Activated naive CD4-positive, alpha-beta T cell treated with anti-CD3 and anti-CD28 coated beads, Interleukin-2, amount 50 U/mL, for 16 hours (primary cell): ENCODE data around the gene SLC23A2.
A peak's percentile ranks its signal among the peaks of the same experiment; 100 is the strongest.

Experiments
- DNase-seq: peaks from one replicate; pipeline ENCODE4 v3.0.0-alpha.2; 2020

SLC23A2 gene

GRCh38 chr20:4837760-4838159 is 163.6 kb downstream of the SLC23A2 start:
- DNase-seq: no peak

DNA sequence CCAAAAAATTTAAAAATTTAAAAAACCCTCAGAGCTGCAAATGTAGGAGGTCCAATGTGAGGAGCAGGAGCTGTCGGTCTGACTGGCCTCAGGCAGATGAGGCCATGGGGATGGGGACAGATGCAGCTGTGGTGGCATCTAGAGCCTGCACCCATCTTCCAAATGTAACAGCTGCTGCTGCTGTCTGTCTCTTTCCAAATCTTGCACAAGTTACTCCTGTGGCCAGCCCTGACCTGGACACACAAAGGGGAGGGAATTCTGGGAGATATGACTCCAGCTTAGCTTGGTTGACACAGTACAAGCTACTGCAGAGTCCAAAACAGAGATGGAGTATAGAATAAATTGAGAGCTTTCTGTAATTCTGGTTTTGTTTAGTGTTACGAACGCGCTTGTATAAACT is 164.4 kb downstream of the SLC23A2 start:
- DNase-seq: no peak

DNA sequence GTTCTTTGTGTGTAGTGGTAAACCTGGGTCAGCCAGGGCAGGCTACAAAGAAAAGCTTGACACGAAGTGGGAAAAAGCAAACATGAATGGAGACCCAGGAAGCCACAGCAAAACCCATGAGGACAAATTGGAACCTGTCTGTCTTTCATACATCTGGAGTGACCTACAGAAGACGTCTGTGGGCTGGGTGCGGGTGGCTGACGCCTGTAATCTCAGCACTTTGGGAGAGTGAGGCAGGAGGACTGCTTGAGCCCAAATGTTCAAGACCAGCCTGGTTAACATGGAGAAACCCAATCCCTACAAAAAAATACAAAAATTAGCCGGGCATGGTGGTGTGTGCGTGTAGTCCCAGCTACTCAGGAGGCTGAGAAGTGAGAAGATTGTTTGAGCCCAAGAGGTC is 164.8 kb downstream of the SLC23A2 start:
- no peak for DNase-seq

GRCh38 chr20:4835244-4836177 is 165.8 kb downstream of the SLC23A2 start:
- no peak for DNase-seq

GRCh38 chr20:4833074-4833728 is 168.1 kb downstream of the SLC23A2 start:
- no peak for DNase-seq

- no peak for DNase-seq
Measured at GRCh38 chr20:4832469-4832868, 168.8 kb downstream of the SLC23A2 start.

DNA sequence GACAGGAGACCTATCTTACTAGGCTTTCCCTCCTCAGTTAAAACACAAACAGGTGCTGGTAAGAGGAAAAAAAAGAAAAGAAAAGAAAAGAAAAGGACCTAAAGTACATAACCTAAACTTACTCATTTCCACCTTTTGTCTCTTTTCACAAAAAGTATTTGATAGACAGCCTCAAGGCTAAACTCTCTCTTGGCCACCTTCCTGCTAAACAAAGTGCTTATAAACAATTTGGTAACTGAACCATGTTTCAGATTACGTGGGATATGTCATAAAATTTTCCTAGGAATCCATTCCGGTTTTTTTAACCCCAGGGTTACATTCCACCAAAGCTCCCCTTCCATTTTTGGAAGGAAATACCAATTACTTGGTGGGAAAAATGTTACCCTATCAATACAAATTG is 170.6 kb downstream of the SLC23A2 start:
- no peak for DNase-seq

DNA sequence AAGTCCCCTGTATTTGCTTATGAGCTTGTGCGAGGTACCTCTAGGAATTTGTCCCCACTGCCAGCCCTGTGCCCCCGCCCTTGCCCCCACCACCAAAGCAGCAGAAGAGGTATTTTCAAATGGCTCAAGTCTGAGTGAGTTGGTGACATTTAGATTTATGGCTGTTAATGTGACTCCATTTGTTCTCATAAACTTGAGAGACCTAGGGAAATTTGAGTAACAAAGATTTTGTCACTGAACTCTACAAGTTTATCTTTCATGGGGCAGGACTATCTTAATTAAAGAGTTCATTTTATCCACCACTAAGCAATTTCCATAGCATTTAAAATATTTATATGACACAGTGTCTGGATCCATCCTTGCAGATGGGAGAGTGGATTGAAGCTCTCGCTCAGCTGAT is 171.1 kb downstream of the SLC23A2 start:
- no peak for DNase-seq

GRCh38 chr20:4829514-4830215 is 171.6 kb downstream of the SLC23A2 start:
- no peak for DNase-seq

GRCh38 chr20:4828830-4829513 is 172.3 kb downstream of the SLC23A2 start:
- DNase-seq: no peak

DNA sequence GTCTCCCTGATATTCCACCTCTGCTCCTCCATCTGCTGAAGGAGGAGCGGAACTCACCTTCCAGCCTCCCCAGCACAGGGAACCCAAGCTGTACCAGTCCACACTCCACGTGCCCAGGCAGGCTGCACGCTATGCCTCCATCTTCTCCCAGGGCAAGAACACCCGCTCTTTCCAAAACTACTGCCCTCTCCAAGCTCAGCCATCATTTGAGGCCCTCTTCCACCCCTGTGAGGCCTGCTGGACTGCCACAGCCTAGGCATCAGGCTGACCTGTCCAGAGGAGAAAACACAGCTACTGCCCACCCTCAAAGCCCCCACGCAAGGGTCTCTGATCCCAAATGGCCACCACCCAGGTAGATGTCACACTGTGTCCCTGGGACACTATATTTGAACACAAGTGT is 179.7 kb downstream of the SLC23A2 start:
- no peak for DNase-seq

DNA sequence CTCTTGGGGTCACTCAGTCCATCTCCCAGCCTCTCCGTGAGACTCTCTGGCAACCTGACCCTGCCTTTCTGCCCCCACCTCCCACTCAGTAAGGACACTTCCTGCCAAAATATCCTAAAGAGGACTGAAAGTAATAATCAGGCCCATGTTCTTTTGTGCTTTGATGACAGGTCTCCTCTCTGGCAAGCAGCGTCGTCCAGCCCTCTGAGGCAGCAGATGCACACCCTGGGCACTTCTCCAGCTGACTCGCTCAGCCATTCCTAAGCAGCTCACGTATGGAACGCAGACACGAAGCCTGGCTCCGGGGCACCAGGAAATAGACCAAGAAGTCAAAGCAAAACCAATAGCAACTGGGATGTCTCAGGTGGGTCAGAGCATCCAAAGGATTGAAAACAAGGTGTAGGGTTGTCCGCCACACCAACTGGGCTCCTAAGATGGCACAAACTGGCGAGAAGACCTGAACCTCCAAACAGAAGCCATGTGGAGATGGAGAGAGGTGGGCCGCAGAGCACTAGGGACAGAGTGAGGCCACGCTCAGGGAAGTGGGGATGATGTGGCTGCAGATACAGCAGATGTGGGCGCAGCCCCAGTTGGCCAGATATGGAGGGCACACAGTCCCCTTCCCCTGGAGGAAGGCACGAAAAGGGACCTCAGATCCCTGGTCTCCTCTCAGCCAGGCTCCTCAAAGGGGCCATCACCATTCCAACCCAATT is 180.3 kb downstream of the SLC23A2 start:
- no peak for DNase-seq

GRCh38 chr20:4819901-4820300 is 181.4 kb downstream of the SLC23A2 start:
- no peak for DNase-seq

DNA sequence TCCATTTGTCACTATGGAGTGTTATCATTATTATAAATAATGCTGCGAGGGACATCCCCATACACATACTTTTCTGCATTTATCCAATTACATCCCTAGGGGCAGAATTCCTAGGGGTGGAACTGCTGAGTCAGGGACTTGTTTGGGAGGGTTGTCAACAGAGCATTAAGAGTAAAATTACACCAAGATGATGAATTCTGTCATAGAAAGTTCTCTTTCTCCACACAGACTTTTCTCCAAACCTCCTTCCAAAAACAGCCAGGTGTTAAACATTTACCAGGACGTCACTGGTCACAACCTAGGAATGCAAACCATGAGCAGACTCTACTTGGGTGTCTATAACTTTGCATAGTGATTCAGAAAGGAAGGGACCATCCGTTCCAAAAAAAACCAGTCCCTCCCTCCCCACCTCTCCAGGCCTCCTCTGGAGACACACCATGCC is 184.1 kb downstream of the SLC23A2 start:
- no peak for DNase-seq

- DNase-seq: no peak
Measured at GRCh38 chr20:4815628-4816027, 185.7 kb downstream of the SLC23A2 start.

- DNase-seq: peak; percentile 77
Measured at GRCh38 chr20:4814696-4815252, 186.5 kb downstream of the SLC23A2 start.

DNA sequence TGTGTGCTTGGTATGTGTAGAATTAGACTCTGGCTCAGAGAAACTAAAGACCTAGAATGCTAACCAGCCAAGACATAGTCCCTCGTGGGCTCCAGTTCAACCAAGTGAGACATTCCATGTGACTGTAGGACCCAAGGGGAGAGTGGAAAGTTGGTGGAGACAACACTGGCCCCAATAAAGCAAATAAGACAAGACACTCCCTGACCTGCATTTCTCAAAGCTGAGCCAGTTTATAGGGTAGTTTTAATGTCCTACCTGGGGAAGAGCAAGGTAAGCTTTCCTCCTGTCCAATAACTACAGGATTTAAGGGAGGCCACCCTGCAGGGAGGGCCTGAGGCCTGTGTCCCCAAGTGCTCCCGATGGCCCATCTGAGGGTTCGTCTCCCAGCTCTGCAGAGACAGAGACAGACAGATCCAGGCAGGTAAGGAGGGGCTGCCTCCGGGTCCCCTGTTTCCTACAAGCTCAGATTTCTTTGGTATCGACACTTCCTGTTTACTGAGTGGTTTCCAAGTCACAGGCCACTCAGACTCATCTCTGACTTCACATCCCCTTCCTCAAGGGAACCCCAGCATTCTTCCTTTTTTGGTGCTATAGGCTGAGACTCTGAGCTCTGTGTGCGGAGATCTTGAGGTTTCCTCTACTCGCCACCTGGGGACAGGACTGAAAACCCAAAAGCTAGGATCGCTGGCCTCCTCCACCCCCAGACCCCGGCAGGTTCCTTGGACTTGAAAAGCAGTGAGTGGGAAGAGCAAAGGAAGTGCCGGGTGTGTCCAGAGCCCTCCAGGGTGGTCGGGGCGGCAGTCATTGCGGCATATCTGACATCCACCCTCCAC is 187.2 kb downstream of the SLC23A2 start:
- DNase-seq: no peak

- DNase-seq: no peak
Measured at GRCh38 chr20:4813076-4813862, 188.0 kb downstream of the SLC23A2 start.

GRCh38 chr20:4812641-4813075 is 188.7 kb downstream of the SLC23A2 start:
- DNase-seq: no peak

DNA sequence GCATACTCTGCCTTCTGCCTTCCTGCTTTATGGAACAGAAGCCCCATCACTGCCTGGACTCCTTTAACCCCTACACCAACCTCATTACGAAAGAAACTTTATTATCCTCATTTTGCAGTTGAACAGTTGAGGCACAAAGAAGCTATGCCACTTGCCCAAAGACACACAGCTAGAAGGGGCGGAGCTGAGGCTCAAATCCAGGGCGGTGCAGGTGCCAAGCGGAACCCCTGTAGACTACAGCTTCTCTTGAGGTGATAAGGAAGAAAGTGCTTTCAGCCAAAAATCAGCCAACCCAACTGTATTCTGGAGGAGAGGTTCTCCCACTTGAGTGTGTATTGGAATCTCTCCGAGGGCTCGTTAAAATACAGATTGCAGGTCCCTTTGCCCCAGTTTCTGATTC is 189.1 kb downstream of the SLC23A2 start:
- no peak for DNase-seq
